Transverse colon (tissue), 4 donors: ENCODE data around the gene THAP7. TPM values are rescaled to one million over a fixed set of nuclear protein-coding genes. Genes with fewer than 3 reads are reported as not detected.

Experiments used
- DNase-seq: peaks from one replicate; pipeline ENCODE4 v3.0.0-alpha.2; 2019
- H3K27ac ChIP-seq, 4 donors: fragments of 200-600 bp; sonication (generic); 2 replicates each; pipeline ENCODE4 v1.5.1; 2016 to 2018; ENCODE audit warnings: inconsistent platforms in 4 of 4
- H3K27me3 ChIP-seq: fragments of 200-600 bp; sonication (generic); 2 replicates; pipeline ENCODE4 v1.5.1; 2017; ENCODE audit warnings: inconsistent platforms
- H3K36me3 ChIP-seq, 4 donors: fragments of 200-600 bp; sonication (generic); 2 replicates each; pipeline ENCODE4 v1.5.1; 2017 to 2019; ENCODE audit warnings: inconsistent platforms in 4 of 4
- H3K4me1 ChIP-seq, 4 donors: fragments of 200-600 bp; sonication (generic); 2 replicates each; pipeline ENCODE4 v1.5.1; 2017 to 2020; ENCODE audit warnings: inconsistent platforms in 4 of 4
- H3K4me3 ChIP-seq, 4 donors: fragments of 200-600 bp; sonication (generic); 1 replicate in 1 of 4; 2 replicates in 3 of 4; pipeline versions ENCODE4 v1.5.1 to v1.6.1; 2017 to 2019; ENCODE audit warnings: inconsistent platforms in 4 of 4
- H3K9me3 ChIP-seq, 2 donors: fragments of 200-600 bp; sonication (generic); 2 replicates each; pipeline ENCODE4 v1.5.1; 2017 to 2019; ENCODE audit warnings: inconsistent platforms in 2 of 2
- CTCF ChIP-seq, 5 experiments: fragments of 200-600 bp in 3 of 5; fragments of 450-650 bp in 2 of 5; sonication (generic) in 3 of 5; IDR thresholded peaks; 1 replicate in 2 of 5; 2 replicates in 3 of 5; pipeline ENCODE4 v1.5.1; 2016 to 2017; ENCODE audit warnings: antibody characterized with exemption in 5 of 5, inconsistent platforms in 3 of 5, mild to moderate bottlenecking in 2 of 5, moderate library complexity in 1 of 5
- EP300 ChIP-seq: sonication (generic); formaldehyde crosslinking; IDR thresholded peaks from one replicate; pipeline ENCODE4 v1.6.1; 2017; ENCODE audit warnings: antibody characterized with exemption, low read depth
- POLR2A ChIP-seq: fragments of 450-650 bp; IDR thresholded peaks from one replicate; pipeline ENCODE4 v1.6.1; 2016; ENCODE audit warnings: antibody characterized with exemption, mild to moderate bottlenecking, moderate library complexity
- POLR2AphosphoS5 ChIP-seq, 3 donors: sonication (generic); formaldehyde crosslinking; IDR thresholded peaks; one replicate each; pipeline ENCODE4 v1.6.1; 2016; ENCODE audit warnings: antibody characterized with exemption in 3 of 3
- WGBS, 2 donors: methylation state at CpG; one replicate each; pipeline ENCODE4 v1.1.5; 2018; ENCODE audit warnings: low coverage in 1 of 2; 5-methylcytosine and 5-hydroxymethylcytosine counted together
- in situ Hi-C, 4 donors: fragments of 200-750 bp; cut with MboI; loops; one replicate each; pipeline versions ENCODE4 v1.15.0 to v1.15.1; 2017; ENCODE audit warnings: low sequenced_read_pairs in 3 of 4, low pct_ligation_motif_present in 1 of 4, low pct_unique_long_range_greater_than_20kb in 1 of 4
- intact Hi-C: fragments of 100-400 bp; cut with DNase I; formaldehyde crosslinking; loops from one replicate; pipeline ENCODE4 v1.15.1; 2023; ENCODE audit warnings: low total_unique reads
- total RNA-seq, 4 donors: library from RNA; depleted of rRNA; stranded (reverse); fragments of >200 nt; gene quantifications; one replicate each; pipeline ENCODE4 v1.1.0, GENCODE V29; 2016

Gene THAP7
- total RNA-seq, 4 donors from 2014 or later, result 27.0 to 51.5 (median 32.7) TPM

- 79% methylated on average over 14 of the region's 14 CpGs; no CpG with 5 or more reads in 1 of the 2 donors for WGBS, 2 donors
Measured at GRCh38 chr22:20975541-20976290, 26.2 kb downstream of the THAP7 start.

GRCh38 chr22:20974336-20974955 is 27.5 kb downstream of the THAP7 start:
- in situ Hi-C loops (loop anchor here in 1 of 4 donors (25.0 kb wide), 1 partner anchor 88 kb away; no protein-coding TSS in a partner anchor), intact Hi-C loops (no loop called here)
- Histone ChIP-seq H3K4me3 (no peak overlapping the region), H3K27me3 (no peaks in the 10 kb centered on the region), H3K27ac (no peak overlapping the region), H3K36me3 (no peaks in the 10 kb centered on the region), H3K9me3 (no peaks in the 10 kb centered on the region), H3K4me1 (peaks cover 0 to 3% (median 2%) of the 10 kb centered on the region in 4 donors)
- no peak for TF ChIP-seq CTCF (IDR thresholded peaks at IDR 0.05)
- no peak for TF ChIP-seq POLR2AphosphoS5 (IDR thresholded peaks at IDR 0.05)
- 67 to 87% methylated on average over 1 to 16 of the region's 16 CpGs for WGBS, 2 donors
- no peak for DNase-seq

More at GRCh38 chr22:20975541-20976290, 26.2 kb downstream of the THAP7 start:
- H3K27me3 ChIP-seq, result no peaks in the 10 kb centered on the region
- no peak overlapping the region for H3K4me3 ChIP-seq
- no peaks in the 10 kb centered on the region for H3K36me3 ChIP-seq
- TF ChIP-seq POLR2AphosphoS5 (IDR thresholded peaks at IDR 0.05) (no peak), CTCF (IDR thresholded peaks at IDR 0.05) (no peak), EP300 (no peak), POLR2A (no peak)
- in situ Hi-C loops (no loop called here), intact Hi-C loops (no loop called here)
- DNase-seq, result no peak
- no peaks in the 10 kb centered on the region for H3K9me3 ChIP-seq
- no peak overlapping the region for H3K27ac ChIP-seq
- H3K4me1 ChIP-seq, result peaks cover under 1 to 16% (median 9%) of the 10 kb centered on the region in 4 donors

GRCh38 chr22:20973634-20974286 is 28.2 kb downstream of the THAP7 start:
- no peaks in the 10 kb centered on the region for H3K36me3 ChIP-seq
- no peak overlapping the region for H3K27ac ChIP-seq
- no peak overlapping the region for H3K4me3 ChIP-seq
- H3K4me1 ChIP-seq, result no peaks in the 10 kb centered on the region
- TF ChIP-seq CTCF (IDR thresholded peaks at IDR 0.05) (no peak), EP300 (no peak), POLR2A (no peak), POLR2AphosphoS5 (IDR thresholded peaks at IDR 0.05) (no peak)
- DNase-seq, result no peak
- in situ Hi-C loops, result loop anchor here in 1 of 4 donors (25.0 kb wide), 1 partner anchor 89 kb away; no protein-coding TSS in a partner anchor
- 82 to 83% methylated on average over 2 to 21 of the region's 21 CpGs for WGBS, 2 donors
- H3K27me3 ChIP-seq, result no peaks in the 10 kb centered on the region
- no peaks in the 10 kb centered on the region for H3K9me3 ChIP-seq
- intact Hi-C loops, result no loop called here

DNA sequence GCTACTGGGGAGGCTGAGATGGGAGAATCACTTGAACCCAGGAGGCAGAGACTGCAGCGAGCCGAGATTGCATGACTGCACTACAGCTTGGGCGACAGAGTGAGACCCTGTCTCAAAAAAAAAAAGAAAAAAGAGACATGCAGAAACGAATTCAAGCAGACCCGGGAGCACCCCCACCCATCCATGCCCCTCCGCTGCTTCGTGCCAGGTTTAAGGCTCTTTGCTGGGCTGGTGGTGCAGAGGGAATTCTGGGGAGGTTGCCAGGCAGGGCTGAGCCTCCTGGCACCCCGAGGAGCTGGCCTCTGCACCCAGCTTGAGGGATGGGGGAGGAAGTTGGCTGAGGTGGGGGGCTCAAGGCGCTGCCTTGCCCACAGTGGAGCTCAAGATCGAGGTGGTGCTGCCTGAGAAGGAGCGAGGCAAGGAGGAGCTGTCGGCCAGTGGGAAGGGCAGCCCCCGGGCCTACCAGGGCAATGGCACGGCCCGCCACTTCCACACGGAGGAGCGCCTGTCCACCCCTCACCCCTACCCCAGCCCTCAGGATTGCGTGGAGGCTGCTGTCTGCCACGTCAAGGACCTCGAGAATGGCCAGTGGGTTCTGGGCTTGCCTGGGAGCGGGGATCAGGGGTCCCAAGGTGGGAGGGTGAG is 28.9 kb downstream of the THAP7 start:
- intact Hi-C loops, result no loop called here
- WGBS, 2 donors, result 75 to 83% methylated on average over 7 to 20 of the region's 21 CpGs

More for the DNA sequence above, 28.9 kb downstream of the THAP7 start:
- in situ Hi-C loops, result loop anchor here in 1 of 4 donors (25.0 kb wide), 1 partner anchor 89 kb away; no protein-coding TSS in a partner anchor
- Histone ChIP-seq H3K4me3 (no peak overlapping the region), H3K27ac (no peak overlapping the region), H3K27me3 (no peaks in the 10 kb centered on the region), H3K4me1 (peaks cover 0 to 7% (median 3%) of the 10 kb centered on the region in 4 donors), H3K9me3 (no peaks in the 10 kb centered on the region), H3K36me3 (no peaks in the 10 kb centered on the region)
- no peak for TF ChIP-seq POLR2AphosphoS5 (IDR thresholded peaks at IDR 0.05)
- no peak for TF ChIP-seq EP300
- no peak for TF ChIP-seq CTCF (IDR thresholded peaks at IDR 0.05)
- TF ChIP-seq POLR2A, result no peak
- DNase-seq, result no peak
